ENCODE measurements around the gene ARHGAP32. TPM values are rescaled to one million over a fixed set of nuclear protein-coding genes. Genes with fewer than 3 reads are reported as not detected.
A peak's percentile ranks its signal among the peaks of the same experiment; 100 is the strongest.

The ARHGAP32 gene
- polyA plus RNA-seq, 3 donors, result 17.2 to 19.6 (median 18.0) TPM

DNA sequence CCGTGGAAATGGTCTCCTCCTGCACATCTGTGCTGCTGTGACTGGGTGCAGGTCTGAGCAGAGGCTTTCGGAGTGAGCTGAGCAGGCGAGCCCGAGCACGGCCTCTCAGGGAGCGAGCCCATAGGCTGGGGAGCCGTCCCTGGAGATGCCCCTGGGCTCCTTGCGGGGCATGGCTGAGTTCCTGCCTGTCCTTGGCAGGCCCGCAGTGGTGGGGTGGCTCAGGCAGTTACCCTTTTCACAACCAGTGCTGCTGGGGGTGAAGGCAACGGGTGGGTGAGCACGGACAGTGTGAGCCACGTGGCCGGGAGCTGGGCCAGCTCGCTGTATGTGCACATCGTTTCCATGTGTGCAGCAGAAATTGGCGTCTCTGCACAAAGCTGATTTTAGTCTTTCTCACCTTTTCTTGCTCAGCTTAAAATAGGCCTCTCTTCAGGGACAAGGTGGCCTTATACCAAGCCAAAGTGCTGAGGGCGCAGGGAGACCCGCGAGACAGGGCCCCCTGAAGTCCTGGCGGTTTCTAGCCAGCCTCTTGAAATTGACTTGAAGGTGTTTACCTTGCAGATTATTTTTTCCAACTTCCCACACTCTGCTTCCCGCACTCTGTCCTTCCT lies 249.2 kb downstream of the ARHGAP32 start, which contains the start of gene TP53AIP1:
Gene TP53AIP1, minus strand, starts transcription at position 55 of the 611 bp plus-strand sequence. CDS start 5,053 bp downstream, outside the sequence.
- no peak for DNase-seq (ENCODE audit: extremely low read depth in 1 of 11, low read depth in 9 of 11, low spot score in 4 of 11)

DNA sequence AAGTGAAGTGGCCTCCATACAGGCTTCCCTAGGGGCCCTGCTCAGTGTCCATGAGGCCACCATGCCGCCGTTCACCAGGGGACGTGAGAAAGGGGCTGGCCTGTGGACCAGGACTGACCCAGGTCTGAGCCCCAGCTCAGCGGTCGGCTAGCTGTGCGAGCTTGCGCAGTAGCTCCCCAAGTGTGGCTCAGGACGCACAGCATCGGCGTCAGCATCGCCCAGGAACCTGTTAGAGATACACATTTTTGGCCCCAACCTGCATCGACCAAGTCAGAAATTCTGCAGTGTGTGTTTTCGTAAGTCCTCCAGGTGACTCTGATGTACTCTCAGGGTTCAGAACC lies 249.9 kb downstream of the ARHGAP32 start:
- no peak for DNase-seq (ENCODE audit: extremely low read depth in 1 of 11, low read depth in 9 of 11, low spot score in 4 of 11)

DNA sequence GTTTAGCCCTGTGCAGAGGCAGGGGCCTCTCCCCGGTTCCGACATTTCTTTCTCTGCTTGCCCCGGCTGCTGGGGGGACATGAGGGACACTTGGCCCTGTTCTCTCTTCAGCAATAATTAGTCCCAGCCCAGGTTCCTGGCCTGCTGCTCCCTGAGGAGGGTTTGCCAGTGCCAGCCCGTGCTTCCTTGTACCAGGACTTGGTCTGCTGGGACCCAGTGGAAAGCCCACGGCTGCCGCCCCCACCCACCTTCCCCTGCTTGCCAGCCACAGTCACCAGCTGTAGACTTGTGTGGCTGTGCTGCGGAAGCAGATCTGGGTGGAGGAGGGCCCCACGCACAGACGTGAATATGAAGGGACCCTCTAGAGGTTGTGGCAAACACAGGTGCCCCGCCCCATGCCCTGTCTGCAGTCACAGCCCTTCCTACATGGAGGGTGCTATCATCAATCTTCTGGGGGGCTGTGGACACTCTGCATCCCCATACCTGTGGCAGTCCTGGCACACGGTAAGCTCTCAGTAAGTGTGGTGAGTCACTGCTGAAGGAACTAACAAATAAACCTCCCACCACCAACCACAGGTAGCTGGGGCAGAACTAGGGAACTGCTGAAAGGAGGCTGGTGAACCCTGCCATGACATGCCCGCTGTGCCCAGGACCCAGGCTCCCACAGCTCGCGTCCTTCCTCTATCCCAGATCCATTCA lies 250.4 kb downstream of the ARHGAP32 start:
- no peak for DNase-seq (ENCODE audit: extremely low read depth in 1 of 11, low read depth in 9 of 11, low spot score in 4 of 11)

DNA sequence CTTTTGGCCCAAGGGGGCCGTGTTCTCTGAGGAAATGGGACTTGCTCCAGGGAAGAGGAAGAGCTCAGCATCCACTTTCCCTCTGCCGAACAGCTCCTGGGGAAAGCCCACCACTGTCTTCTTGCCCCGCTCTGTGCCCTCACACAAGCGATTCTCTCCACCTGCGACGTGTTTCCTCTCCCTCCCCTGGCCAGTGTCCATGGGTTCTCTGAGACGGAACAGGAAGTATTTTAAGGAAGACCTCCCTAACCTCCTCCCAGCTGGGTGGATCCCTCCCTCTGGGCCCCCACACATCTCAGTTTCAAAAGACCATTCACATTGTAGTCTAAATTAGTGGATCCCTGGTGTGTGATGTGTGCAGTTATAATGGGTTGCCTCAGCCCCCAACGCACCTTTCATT lies 251.0 kb downstream of the ARHGAP32 start:
- DNase-seq (ENCODE audit: extremely low read depth in 1 of 11, low read depth in 9 of 11, low spot score in 4 of 11), result no peak

DNA sequence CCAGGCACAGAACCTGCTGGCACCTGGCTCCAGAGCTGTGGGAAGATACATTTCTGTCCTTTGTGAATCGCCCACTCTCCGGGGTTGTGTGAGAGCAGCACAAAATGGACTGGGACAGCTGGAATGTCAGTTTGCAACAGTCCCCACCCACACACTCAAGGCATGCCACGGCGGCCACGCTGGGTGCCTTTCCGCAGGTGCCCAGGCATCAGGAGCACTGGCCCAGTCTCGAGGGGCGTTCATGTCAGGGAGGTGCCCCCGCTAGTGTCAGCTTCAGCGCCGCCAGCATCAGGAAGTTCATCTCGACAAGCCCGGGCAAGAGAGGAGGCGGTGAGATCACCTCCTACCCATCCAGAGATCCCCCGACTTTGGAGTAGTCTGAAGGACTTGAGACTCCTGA lies 251.5 kb downstream of the ARHGAP32 start:
- no peak for DNase-seq (ENCODE audit: extremely low read depth in 1 of 11, low read depth in 9 of 11, low spot score in 4 of 11)

DNA sequence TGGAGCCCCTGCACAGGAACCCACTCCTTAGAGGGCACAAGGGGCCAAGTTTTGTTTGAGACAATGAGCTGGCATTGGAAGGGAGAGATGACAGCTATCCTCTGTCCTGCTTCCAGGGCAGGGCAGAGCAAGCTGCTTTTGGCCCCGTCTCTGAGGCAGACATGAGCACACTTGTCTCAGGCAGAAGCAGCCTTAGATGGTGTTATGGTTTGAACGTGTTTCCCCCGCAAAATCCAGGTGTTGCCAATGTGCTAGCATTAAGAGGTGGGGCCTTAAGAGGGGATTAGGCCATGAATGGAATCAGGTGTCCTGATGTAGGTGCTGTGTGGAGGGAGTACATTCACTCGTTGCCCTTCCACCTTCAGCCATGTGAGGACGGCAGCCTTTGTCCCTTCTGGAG lies 252.0 kb downstream of the ARHGAP32 start:
- no peak for DNase-seq (ENCODE audit: extremely low read depth in 1 of 11, low read depth in 9 of 11, low spot score in 4 of 11)

DNA sequence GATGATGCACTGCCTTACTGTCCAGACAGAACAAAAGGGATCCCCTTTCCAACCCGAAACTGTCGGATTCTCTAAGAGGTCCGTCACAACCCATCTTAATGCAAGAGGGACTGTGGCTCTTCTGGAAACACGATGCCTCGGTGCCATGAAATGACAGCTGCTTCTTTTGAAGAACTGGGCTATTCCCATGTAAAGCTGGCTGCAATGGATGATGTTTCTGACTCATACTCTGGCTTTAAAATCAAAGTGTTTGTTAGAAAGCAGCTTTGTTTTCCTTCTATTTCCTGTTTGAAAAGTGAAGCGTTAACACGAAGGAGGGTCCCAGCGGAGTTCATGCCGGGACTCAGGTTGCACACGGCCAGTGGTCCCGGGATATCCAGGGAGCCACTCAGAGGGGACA lies 252.5 kb downstream of the ARHGAP32 start:
- no peak for DNase-seq (ENCODE audit: extremely low read depth in 1 of 11, low read depth in 9 of 11, low spot score in 4 of 11)

DNA sequence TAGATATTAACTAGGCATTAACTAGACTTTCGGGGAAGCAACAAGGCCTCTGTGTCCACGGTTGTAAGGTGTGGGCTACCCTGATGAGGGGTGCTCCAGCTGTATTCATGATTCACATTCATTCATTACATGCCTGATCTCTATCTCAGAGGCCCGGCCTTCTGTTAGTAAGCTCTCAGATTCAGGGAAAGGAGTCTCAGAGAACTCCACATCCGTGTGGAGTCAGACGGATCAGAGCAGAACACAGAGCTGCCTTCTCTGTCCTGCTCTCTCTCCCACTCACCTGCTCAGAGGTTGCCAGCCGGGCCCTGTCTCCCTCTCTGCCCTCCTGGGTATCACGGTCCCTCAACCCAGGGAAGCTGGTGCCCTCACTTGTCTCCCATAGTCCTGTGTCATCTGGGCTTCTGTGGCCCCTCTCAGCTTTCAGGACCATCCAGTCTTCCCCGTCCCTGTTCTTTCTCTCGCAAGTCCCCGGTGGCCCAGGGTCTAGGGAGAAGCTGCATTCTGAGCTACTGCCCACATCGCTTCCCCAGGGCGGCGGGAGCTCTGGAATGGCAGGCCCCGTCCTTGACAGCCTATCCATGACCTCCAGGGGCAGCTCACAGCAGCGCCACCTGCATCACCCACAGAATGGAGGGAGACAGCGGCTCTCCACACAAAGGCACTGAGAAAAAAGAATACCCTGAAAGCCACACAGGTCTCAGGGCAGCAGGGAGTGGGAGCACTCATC lies 253.8 kb downstream of the ARHGAP32 start:
- DNase-seq (ENCODE audit: extremely low read depth in 1 of 11, low read depth in 9 of 11, low spot score in 4 of 11), result no peak

DNA sequence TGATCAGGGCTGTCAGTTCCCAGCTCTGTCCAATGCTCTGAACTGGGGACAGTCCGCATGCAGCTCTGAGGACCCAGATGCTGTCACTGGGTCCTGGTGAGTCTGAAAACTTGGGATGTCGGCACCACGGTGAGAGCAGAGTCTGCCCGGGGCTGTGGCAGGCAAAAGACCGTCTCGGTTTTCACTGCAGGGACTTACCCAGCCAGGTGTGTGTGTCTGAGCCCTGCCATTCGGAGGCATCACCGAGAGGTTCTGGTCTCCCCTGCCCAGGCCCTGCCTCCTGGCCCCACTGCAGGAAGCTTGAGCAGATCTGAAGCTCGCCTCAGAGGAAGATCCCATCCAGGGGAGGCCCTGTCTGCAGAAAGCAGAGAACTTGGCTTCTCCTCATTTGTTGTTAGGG lies 254.6 kb downstream of the ARHGAP32 start:
- no peak for DNase-seq (ENCODE audit: extremely low read depth in 1 of 11, low read depth in 9 of 11, low spot score in 4 of 11)

DNA sequence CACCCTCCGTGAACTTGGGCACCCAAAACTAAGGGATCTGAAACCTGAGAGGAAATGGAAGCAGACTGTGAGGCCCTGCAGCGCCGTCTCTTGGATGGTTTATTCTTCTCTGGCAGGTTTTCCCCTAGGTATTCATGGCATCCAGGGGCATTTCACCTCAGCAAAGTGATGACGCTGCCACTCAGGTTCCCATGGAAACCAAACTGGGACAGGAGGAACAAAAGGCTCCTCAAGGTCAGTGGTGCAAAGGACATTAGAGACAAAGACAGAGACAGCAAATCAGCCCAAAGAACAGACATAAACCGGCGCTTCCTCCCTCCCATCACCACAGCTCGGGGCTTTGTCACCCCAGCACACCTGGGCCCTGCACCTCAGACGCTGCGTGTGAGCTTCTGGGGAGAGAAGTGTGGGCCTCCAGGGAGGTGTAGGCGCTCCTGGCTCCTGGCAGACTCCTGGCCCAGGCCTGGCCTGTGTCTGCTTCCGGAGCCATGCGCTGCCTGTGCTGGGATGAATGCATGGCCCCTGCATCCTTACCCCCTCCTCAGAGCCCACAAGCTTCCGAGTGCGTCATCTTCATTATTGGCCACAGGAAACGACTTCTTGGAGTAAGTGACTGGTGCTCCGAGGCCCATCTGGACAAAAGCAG lies 255.4 kb downstream of the ARHGAP32 start:
- DNase-seq (ENCODE audit: extremely low read depth in 1 of 11, low read depth in 9 of 11, low spot score in 4 of 11), result peak in 4 of 11 donors; percentile 63 to 73 (median 67)

DNA sequence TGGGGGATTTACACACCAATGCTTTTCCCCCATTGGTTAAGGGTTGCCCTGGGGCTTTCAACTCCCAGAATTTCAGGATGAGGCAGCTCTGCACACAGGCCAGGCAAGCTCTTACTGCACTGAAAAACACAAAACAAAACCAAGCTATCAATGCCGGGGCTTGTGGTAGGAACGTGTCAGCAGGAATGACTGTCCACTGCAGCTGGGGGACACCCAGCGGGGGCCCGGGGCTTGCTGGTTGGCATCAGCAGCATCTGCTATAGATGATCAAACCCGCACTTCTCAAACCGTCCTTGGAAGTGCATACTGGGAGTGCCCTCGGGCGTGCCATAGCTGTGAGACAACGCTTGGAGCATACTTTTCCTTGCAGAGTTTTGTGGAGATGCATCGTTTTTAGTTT lies 257.2 kb downstream of the ARHGAP32 start:
- no peak for DNase-seq (ENCODE audit: extremely low read depth in 1 of 11, low read depth in 9 of 11, low spot score in 4 of 11)

DNA sequence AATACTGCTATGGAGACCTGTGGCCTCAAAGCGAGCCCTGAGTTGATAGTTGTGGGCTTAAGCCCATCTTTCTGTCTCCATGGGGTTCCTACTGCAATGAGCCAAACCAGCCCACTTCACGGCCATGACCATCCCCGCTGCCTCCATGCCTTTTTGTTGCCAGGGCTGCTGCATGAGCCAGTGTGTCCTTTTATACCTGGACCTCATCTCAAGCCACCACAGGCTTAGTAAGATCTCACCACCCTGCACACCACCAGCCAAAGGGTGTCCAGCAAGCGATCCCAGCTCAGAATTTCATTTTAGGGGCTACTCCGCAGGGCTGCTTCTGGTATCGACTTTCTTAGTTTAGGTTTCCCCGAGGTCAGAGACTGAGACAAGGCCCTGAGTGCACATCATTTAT lies 257.8 kb downstream of the ARHGAP32 start:
- no peak for DNase-seq (ENCODE audit: extremely low read depth in 1 of 11, low read depth in 9 of 11, low spot score in 4 of 11)

DNA sequence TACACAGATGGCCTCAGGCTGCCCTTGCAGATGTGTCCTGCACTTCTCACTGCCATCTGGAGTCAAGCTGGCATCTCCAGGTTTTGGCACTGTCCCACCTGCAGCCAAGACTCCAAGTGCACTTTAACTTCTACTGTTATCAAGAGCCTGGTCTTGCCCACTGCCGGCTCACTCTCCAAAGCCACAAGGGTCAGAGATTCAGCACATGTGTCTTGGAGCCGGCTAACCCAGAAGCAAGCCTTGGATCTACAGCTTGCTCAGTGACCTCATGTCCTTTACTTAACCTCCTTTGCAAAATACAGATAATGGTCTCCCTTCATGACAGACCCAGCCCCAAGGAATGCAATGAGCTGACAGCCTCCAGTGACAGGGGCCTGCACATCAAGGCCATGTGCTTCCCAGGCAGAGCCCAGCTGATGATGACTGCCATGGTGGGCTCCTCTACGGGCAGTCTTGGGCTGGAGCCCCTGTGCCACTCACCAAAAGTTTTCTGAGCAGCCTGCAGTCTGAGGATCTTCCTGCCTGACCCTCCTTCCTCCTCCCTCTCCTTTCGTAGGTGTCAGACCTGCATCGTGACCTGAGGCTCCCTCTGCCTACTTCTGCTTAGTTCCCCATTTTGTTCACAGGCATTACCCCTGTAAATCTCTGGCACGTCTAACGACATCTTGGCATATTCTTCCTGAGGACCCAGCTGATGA lies 258.5 kb downstream of the ARHGAP32 start:
- DNase-seq (ENCODE audit: extremely low read depth in 1 of 11, low read depth in 9 of 11, low spot score in 4 of 11), result no peak

DNA sequence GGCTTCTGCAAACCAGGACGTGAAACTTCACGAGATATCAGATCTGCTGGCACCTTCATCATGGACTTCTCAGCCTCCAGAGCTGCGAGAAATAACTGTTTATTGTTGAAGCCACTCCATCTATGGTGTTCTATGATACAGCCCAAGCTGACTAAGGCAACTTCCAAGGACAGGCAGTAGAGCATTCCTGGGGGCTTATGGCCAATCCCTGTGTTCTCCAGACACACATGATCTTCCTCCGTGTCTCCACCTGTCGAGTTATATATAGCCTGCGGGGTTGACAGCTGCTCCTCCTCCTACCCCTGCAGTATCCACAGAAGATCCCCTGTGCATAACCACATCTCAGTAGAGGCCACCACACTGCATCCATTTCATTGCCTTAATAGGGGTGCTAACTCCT lies 260.5 kb downstream of the ARHGAP32 start:
- no peak for DNase-seq (ENCODE audit: extremely low read depth in 1 of 11, low read depth in 9 of 11, low spot score in 4 of 11)

DNA sequence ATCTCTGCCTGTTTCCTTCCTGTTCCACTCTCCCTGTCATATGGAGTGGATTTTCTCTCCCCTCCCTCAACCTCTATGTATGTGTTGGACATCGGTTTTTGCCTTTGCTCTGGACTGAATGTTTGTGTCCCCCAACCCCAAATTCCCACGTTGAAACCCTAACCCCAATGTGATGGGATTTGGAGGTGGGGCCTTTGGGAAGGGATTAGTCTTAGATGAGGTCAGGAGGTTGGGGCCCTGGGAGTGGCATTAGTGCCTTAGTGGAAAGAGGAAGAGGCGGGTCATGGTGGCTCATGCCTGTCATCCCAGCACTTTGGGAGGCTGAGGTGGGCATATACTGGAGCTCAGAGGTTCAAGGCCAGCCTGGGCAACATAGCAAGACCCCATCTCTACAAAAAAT lies 261.1 kb downstream of the ARHGAP32 start:
- DNase-seq (ENCODE audit: extremely low read depth in 1 of 11, low read depth in 9 of 11, low spot score in 4 of 11), result no peak

DNA sequence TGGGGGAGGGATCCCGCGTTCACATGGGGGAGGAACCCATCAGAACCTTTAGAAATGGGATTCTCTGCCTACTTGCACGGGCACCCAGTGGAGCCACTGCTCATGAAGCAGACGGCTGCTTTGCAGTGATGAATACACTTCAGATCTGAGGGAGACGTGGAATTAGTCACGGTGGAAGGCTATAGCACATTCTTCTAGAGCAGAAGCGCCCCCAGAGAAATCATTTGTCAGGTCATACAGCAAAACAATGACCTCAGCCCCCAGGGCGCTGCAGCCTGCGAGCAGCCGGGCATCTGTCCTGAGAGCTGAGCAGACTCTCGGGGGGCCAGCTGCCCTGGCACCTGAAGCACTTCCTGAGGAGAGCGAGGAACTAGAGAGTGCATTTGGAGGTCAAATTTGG lies 262.1 kb downstream of the ARHGAP32 start:
- DNase-seq (ENCODE audit: extremely low read depth in 1 of 11, low read depth in 9 of 11, low spot score in 4 of 11), result no peak

DNA sequence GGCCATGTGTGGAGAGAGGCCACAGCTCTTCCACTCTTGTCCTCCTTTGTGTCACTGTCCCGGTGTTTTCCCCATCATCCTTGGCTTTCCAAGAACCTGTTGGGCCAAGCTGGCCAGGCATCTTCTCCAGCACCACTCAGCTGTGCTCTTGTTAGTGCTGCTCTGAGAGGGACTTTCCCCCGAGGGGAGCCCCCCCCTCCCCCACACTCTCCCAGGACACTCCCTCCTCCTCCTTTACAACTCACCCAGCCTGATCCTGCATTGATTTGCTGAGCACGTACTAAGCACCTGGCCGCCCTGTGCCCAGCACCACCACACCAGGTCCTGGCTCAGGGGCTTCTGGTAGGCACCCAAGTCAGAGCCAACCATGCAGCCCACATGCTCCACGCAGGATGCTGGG lies 262.7 kb downstream of the ARHGAP32 start:
- DNase-seq (ENCODE audit: extremely low read depth in 1 of 11, low read depth in 9 of 11, low spot score in 4 of 11), result no peak

DNA sequence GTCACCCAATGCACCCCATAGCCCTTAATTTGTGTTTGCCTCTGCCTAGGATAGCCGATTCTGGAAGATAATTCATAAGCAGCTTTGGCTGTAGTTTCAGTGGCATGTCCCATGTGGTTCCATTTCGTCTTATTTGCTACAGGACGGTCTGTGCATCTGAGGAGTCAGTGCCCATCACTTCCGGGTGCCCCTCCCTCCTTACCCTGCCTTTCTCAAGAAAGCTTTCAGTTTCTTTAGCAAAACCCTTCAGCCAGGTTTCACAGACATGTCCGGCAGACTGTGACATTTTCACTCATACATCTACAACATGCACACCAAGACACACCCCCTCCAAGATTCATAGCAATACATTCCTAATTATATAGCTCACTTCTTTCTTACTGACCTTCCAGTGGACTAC lies 263.7 kb downstream of the ARHGAP32 start:
- no peak for DNase-seq (ENCODE audit: extremely low read depth in 1 of 11, low read depth in 9 of 11, low spot score in 4 of 11)

DNA sequence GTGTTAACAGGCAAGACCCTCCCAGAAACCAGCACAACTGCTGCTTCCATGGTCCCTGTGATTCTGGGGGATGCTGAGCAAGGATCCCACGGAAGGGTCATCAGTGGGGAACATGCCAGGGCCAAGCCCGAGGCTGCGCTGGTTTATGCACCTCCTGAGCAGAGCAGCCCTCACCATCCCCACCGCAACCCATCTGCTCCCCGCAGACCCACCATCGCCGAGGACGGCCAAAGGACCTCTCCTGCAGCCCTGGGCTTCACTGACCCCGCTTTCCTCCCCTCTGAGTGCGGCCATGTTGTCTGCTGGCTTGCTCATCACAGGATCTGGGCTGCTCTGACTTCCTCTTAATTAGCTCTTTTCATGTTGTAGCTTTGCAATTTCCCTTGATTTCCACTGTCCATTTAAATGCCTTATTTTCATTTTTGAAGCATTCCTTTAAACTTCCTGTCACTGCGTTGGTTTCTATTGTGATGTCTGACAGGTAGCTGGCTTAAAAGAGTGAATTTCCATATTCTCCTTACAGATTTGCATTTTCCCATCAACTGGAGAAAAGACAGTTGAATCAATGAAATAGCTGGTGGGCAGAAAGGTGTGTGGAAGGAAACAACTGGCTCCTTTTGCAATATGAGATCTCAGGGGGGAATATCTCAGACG lies 264.3 kb downstream of the ARHGAP32 start:
- DNase-seq (ENCODE audit: extremely low read depth in 1 of 11, low read depth in 9 of 11, low spot score in 4 of 11), result no peak
